B cell (primary cell): ENCODE results near the gene HSD3B1. TPM values are rescaled to one million over a fixed set of nuclear protein-coding genes. Genes with fewer than 3 reads are reported as not detected.

Experiments
- ATAC-seq: fragments of 200-7000 bp; cut with Tn5 transposase; one replicate; pipeline ENCODE4 v1.10.0; 2021; ENCODE audit warnings: low read depth, mild to moderate bottlenecking, moderate number of reproducible peaks, moderate library complexity
- CTCF ChIA-PET: fragments of 350-600 bp; sonication (Branson Sonifier 250); formaldehyde crosslinking; loops from one replicate; lab custom pipeline; 2021; ENCODE audit warnings: antibody characterized with exemption, inconsistent platforms; lab: Charles Lee
- POLR2A ChIA-PET: fragments of 350-600 bp; sonication (Branson Sonifier 250); formaldehyde crosslinking; loops from one replicate; lab custom pipeline; 2021; ENCODE audit warnings: antibody characterized with exemption; lab: Charles Lee
- DNase-seq: peaks from one replicate; pipeline ENCODE4 v3.0.0; 2013
- H2AFZ ChIP-seq: 2 replicates; pipeline ENCODE4 v1.6.1; 2012; ENCODE audit warnings: mild to moderate bottlenecking, low read depth, low read length; ENCODE audit not compliant: insufficient read depth, poor library complexity, severe bottlenecking
- H3K27ac ChIP-seq, 2 donors: 1 replicate in 1 of 2; 2 replicates in 1 of 2; pipeline ENCODE4 v1.5.1; 2012 to 2013; ENCODE audit warnings: low read length in 2 of 2, mild to moderate bottlenecking in 2 of 2, moderate library complexity in 1 of 2
- H3K27me3 ChIP-seq, 4 experiments: fragments of 200-600 bp in 1 of 4; sonication (generic) in 1 of 4; replicated peaks in 1 of 4; 1 replicate in 2 of 4; 2 replicates in 2 of 4; pipeline versions ENCODE4 v1.6.1 to v1.7.0; 2013 to 2016; ENCODE audit warnings: low read length in 3 of 4, mild to moderate bottlenecking in 2 of 4, mixed read lengths in 1 of 4, moderate library complexity in 1 of 4; ENCODE audit not compliant: insufficient read depth in 4 of 4, control insufficient read depth in 3 of 4; ENCODE audit errors: control extremely low read depth in 1 of 4
- H3K36me3 ChIP-seq, 2 experiments: replicated peaks in 1 of 2; 1 replicate in 1 of 2; 2 replicates in 1 of 2; pipeline versions ENCODE4 v1.6.1 to v1.7.1; 2013; ENCODE audit warnings: low read length in 1 of 2; ENCODE audit not compliant: insufficient read depth in 2 of 2, control insufficient read depth in 1 of 2; ENCODE audit errors: control extremely low read depth in 1 of 2, extremely low read depth in 1 of 2
- H3K4me1 ChIP-seq, 2 donors: fragments of 200-600 bp in 1 of 2; sonication (generic) in 1 of 2; 1 replicate in 1 of 2; 2 replicates in 1 of 2; pipeline versions ENCODE4 v1.5.1 to v1.6.1; 2013 to 2017; ENCODE audit warnings: low read length in 2 of 2; ENCODE audit not compliant: control insufficient read depth in 2 of 2, insufficient read depth in 2 of 2
- H3K4me2 ChIP-seq: replicated peaks from 2 replicates; pipeline ENCODE3; 2012; ENCODE audit warnings: mild to moderate bottlenecking, low read depth, low read length; ENCODE audit not compliant: poor library complexity, severe bottlenecking
- H3K4me3 ChIP-seq, 5 experiments: fragments of 200-600 bp in 1 of 5; sonication (generic) in 1 of 5; 1 replicate in 3 of 5; 2 replicates in 2 of 5; pipeline versions ENCODE4 v1.5.1 to v1.7.0; 2011 to 2016; ENCODE audit warnings: low read length in 4 of 5, mild to moderate bottlenecking in 4 of 5, low read depth in 2 of 5, control low read depth in 1 of 5, moderate library complexity in 1 of 5; ENCODE audit not compliant: insufficient read depth in 1 of 5; ENCODE audit errors: control extremely low read depth in 1 of 5, extremely low read depth in 1 of 5
- H3K79me2 ChIP-seq: fragments of 200-600 bp; sonication (generic); one replicate; pipeline ENCODE4 v1.6.0; 2016; ENCODE audit warnings: low read length; ENCODE audit not compliant: control insufficient read depth, insufficient read depth
- H3K9ac ChIP-seq: fragments of 200-600 bp; sonication (generic); 2 replicates; pipeline ENCODE4 v1.6.1; 2017; ENCODE audit warnings: mild to moderate bottlenecking, low read length, moderate library complexity
- H3K9me3 ChIP-seq, 3 donors: one replicate each; pipeline versions ENCODE4 v1.6.1 to v1.7.1; 2013; ENCODE audit warnings: low read length in 2 of 3; ENCODE audit not compliant: control insufficient read depth in 2 of 3, insufficient read depth in 1 of 3; ENCODE audit errors: control extremely low read depth in 1 of 3
- H4K20me1 ChIP-seq: 2 replicates; pipeline ENCODE4 v1.6.0; 2012; ENCODE audit warnings: mild to moderate bottlenecking, low read length; ENCODE audit not compliant: insufficient read depth, control insufficient read depth, poor library complexity, severe bottlenecking
- H3K27ac Mint-ChIP-seq: one replicate; pipeline ENCODE4 v1.8.0; 2021; ENCODE audit warnings: mixed read lengths
- H3K27me3 Mint-ChIP-seq: one replicate; pipeline ENCODE4 v1.8.0; 2021; ENCODE audit warnings: mixed read lengths
- H3K4me1 Mint-ChIP-seq: one replicate; pipeline ENCODE4 v1.8.0; 2021; ENCODE audit warnings: mixed read lengths
- H3K4me3 Mint-ChIP-seq: one replicate; pipeline ENCODE4 v1.8.0; 2021; ENCODE audit warnings: mixed read lengths
- H3K9me3 Mint-ChIP-seq: one replicate; pipeline ENCODE4 v1.8.0; 2022; ENCODE audit warnings: mixed read lengths; ENCODE audit not compliant: insufficient read depth
- EZH2 ChIP-seq: IDR thresholded peaks from 2 replicates; pipeline ENCODE4 v1.6.1; 2012; ENCODE audit warnings: borderline replicate concordance, low read depth, mild to moderate bottlenecking, moderate library complexity, low read length; ENCODE audit not compliant: insufficient read depth, poor library complexity, severe bottlenecking
- WGBS: methylation state at CpG from one replicate; pipeline ENCODE4 v1.1.5; 2013; ENCODE audit warnings: missing lambda C conversion rate; ENCODE audit not compliant: insufficient coverage; 5-methylcytosine and 5-hydroxymethylcytosine counted together
- intact Hi-C: fragments of 100-400 bp; cut with micrococcal nuclease; formaldehyde crosslinking; loops from one replicate; pipeline ENCODE4 v1.10.0; 2022
- polyA plus RNA-seq: library from polyadenylated mRNA; depleted of rRNA; stranded (reverse); fragments of >200 nt; gene quantifications from 2 replicates; pipeline ENCODE4 v1.2.3, GENCODE V29; 2012
- total RNA-seq, 2 donors: library from RNA; stranded (reverse); fragments of 120-200 nt in 1 of 2; gene quantifications; 1 replicate in 1 of 2; 2 replicates in 1 of 2; pipeline versions ENCODE4 v1.2.3 to v1.2.4, GENCODE V29; 2013 to 2022
- TF ChIP-seq, protein P1 (sequence below): fragments of 200-600 bp; IDR thresholded peaks from one replicate; pipeline ENCODE4 v1.8.0; 2022; ENCODE audit warnings: antibody characterized with exemption, mild to moderate bottlenecking

The HSD3B1 gene
- total and polyA plus RNA-seq, 2 donors (not counting 1 experiment from before 2014, with no cell fraction given), result not detected

GRCh38 chr1:119483441-119484200 is 23.4 kb upstream of the HSD3B1 start:
- Histone ChIP-seq H3K4me2 (no peak overlapping the region), H3K27me3 (no peaks in the 10 kb centered on the region), H3K4me3 (no peak overlapping the region), H4K20me1 (no peaks in the 10 kb centered on the region), H3K9ac (no peak overlapping the region), H3K4me1 (no peaks in the 10 kb centered on the region), H3K27ac (no peak overlapping the region), H2AFZ (no peak overlapping the region), H3K79me2 (no peaks in the 10 kb centered on the region), H3K36me3 (no peaks in the 10 kb centered on the region), H3K9me3 (no peaks in the 10 kb centered on the region)
- H3K4me3 Mint-ChIP-seq, result no peak overlapping the region
- POLR2A ChIA-PET, result no interaction called here
- intact Hi-C loops, result no loop called here
- no peak overlapping the region for H3K27ac Mint-ChIP-seq
- DNase-seq (no peak), ATAC-seq (no peak)
- CTCF ChIA-PET, result no interaction called here
- H3K27me3 Mint-ChIP-seq, result peaks cover 11% of the 10 kb centered on the region
- H3K4me1 Mint-ChIP-seq, result no peaks in the 10 kb centered on the region
- WGBS, result 95% methylated on average over 2 of the region's 6 CpGs
- H3K9me3 Mint-ChIP-seq, result no peaks in the 10 kb centered on the region
- no peak for TF ChIP-seq EZH2
- TF ChIP-seq, protein P1, sequence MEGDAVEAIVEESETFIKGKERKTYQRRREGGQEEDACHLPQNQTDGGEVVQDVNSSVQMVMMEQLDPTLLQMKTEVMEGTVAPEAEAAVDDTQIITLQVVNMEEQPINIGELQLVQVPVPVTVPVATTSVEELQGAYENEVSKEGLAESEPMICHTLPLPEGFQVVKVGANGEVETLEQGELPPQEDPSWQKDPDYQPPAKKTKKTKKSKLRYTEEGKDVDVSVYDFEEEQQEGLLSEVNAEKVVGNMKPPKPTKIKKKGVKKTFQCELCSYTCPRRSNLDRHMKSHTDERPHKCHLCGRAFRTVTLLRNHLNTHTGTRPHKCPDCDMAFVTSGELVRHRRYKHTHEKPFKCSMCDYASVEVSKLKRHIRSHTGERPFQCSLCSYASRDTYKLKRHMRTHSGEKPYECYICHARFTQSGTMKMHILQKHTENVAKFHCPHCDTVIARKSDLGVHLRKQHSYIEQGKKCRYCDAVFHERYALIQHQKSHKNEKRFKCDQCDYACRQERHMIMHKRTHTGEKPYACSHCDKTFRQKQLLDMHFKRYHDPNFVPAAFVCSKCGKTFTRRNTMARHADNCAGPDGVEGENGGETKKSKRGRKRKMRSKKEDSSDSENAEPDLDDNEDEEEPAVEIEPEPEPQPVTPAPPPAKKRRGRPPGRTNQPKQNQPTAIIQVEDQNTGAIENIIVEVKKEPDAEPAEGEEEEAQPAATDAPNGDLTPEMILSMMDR, result no peak

DNA sequence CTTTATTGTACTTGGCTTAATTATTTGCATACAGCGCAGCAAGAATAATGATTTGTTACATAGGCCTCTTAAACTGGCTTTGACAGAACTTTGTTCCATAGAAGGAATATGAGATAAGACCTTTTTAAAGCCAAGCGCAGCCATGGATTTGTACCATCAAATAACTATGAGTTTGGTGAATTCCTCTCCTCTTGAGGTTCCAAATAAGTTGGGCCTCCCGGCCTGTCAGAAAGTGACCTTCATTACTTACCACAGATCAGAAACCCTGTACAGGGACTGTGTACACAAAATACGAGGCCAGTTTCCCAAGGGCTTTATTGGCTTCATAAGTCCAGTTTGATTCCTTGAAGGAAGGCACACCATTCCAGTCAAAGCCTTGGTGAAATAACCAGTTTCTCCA is 21.8 kb upstream of the HSD3B1 start:
- no peaks in the 10 kb centered on the region for H3K4me1 Mint-ChIP-seq
- no peaks in the 10 kb centered on the region for H3K9me3 Mint-ChIP-seq
- Histone ChIP-seq H3K27ac (no peak overlapping the region), H3K27me3 (no peaks in the 10 kb centered on the region), H3K4me3 (no peak overlapping the region), H3K4me1 (no peaks in the 10 kb centered on the region), H2AFZ (no peak overlapping the region), H3K4me2 (no peak overlapping the region), H4K20me1 (no peaks in the 10 kb centered on the region), H3K9me3 (no peaks in the 10 kb centered on the region), H3K36me3 (no peaks in the 10 kb centered on the region), H3K9ac (no peak overlapping the region), H3K79me2 (no peaks in the 10 kb centered on the region)
- no peak overlapping the region for H3K27ac Mint-ChIP-seq
- H3K27me3 Mint-ChIP-seq, result peaks cover 19% of the 10 kb centered on the region
- 90% methylated on average over 3 of the region's 4 CpGs for WGBS
- CTCF ChIA-PET, result no interaction called here
- DNase-seq, result no peak
- TF ChIP-seq, protein P1, result no peak
- no peak for TF ChIP-seq EZH2
- POLR2A ChIA-PET, result no interaction called here
- no peak overlapping the region for H3K4me3 Mint-ChIP-seq
- intact Hi-C loops, result no loop called here
- ATAC-seq, result no peak
